Measurements from ENCODE around the gene WFDC8.
"Not testable (repeated sequence)": the region's sequence is repeated elsewhere in the genome, so short reads cannot be mapped to it uniquely, and the experiment has no call there.

WFDC8 gene

DNA sequence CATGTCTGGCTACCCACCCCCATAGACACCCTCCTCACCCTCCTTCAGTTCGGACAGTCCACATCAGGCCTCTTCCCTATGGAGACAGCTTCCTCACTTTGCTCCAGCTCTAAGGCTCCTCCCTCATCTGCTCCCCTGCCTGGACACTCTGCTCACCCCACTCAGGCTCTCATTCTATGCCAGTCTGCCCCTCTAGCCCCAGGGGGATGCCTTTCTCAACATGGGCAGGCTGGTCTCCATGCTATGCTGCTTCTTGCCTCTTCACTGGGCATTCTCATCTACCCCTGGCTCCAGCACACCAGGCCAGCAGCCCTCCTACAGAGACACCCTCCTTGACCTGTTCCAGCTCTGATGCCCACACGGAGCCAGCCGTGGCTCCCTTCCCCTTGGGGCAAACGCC, at the start of gene WFDC8:
Gene WFDC8, minus strand, starts transcription at position 101 of the 400 bp plus-strand sequence. Its CDS starts 37 bp downstream, at position 64.
- no peak for DNase-seq

DNA sequence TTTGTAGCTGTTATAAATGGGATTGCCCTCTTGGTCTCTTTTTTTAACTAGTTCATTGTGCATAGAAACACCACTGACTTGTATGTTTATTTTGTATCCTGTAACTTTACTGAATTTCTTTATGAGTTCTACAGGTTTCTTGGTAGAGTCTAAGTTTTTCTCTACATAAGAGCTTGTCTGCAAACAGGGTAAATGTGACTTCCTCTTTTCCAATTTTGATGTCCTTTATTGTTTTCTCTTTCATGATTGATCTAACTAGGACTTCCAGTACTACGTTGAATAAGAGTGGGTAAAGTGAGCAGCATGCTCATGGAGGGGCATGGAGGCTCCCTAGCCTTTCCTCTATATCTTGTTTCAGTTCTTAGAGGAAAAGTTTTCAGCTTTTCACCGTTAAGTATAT, 47.5 kb upstream of the WFDC8 start:
- DNase-seq, result no peak

DNA sequence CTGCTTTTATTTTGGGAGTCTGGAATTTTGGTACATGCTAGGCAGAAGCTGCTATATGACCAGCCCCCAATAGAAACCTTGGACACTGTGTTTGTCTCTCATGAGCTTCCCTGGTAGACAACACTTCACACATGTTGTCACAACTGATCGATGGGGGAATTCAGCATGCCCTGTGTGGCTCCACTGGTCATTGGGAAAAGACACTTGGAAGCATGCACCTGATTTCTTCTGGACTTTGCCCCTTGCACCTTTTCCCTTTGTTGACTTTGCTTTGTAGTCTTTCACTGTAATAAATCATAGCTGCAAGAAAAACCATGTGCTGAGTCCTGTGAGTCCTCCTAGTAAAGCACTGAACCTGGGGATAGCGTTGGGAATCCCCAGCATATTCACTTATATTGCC, 42.5 kb upstream of the WFDC8 start:
- no peak for DNase-seq

DNA sequence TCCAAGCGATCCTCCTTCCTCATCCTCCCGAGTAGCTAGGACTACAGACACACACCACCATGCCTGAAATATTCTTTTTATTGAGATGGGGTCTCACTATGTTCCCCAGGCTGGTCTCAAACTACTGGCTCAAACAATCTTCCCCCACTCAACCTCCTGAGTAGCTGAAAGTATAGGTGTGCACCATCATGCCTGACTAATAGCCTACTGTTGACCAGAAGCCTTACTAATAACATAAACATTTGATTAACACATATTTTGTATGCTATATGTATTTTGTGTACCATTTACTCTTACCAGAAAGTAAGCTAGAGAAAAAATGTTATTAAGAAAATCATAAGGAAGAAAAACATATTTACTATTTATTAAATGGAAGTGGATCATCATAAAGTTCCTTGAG, 38.5 kb upstream of the WFDC8 start:
- no peak for DNase-seq

DNA sequence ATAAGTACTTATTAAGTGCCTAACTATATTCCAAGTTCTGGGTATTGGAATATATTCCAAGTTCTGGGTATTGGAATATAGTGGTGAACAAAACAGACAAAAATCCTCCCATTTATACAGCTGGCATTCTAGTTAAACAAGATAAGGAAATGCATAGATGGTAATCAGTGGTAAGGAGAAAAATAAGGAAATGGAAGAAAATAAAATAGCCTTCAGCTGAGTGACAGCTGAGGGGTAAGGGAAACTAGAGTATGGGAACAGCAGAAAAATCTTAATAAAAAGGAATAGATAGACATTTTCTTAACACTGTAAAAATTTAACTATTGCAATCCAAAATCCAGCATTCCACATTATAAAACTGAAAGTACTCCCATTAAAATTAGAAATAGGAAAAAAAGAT, 33.2 kb upstream of the WFDC8 start:
- DNase-seq, result no peak

DNA sequence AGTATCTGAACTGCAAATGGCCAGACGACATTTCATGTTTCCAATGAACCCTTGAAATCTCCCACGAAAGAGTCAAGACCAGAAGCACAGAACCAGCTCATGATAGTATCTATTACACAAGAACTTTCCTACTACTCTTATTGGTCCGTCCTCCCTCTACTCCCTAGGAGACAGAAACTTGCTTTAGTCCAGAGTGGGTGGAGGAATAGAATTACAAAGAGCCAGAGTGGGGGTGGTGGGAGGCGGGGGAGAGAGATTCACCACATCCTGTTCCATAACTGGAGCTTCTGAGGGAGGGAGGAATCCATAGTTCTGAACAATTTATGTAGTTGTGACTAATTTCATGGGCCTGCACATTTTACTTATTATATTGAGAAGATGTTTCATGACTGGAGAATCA, 32.0 kb upstream of the WFDC8 start:
- DNase-seq, result no peak

DNA sequence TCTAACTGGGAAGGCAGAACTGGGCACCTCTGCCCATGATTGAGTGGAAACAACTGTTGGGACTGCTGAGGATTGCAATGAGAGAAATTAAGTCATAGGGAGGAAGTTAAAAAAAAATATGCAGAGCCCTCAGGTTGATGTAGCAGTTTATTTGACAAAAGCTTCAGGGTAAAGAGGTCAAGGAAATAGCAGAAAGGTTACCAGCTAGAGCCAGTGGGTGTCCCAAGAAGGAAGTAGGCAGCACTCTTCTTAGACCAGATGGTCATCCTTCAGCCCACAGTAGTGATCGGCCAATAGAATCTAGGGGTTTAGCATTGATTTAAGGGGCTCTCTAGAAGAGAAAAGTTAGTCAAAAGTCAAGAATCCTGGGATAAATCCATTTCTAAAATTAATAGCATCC, 28.7 kb upstream of the WFDC8 start:
- DNase-seq, result no peak

DNA sequence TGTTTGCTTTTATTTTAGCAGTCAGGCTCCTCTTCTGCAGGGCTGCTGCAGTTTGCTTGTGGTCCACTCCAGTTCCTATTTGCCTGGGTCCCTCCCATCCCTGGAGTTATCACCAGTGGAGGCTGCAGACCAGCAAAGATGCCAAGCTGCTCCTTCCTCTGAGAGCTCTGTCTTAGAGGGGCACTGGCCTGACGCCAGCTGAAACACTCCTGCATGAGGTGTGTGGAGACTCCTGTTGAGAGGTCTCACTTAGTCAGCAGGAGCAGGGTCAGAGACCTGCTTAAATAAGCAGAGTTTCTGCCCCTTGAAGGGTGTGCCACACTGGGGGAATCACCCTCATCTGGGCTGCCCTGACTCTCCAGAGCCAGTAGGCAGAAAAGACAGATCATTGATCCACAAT, 16.2 kb upstream of the WFDC8 start:
- no peak for DNase-seq

DNA sequence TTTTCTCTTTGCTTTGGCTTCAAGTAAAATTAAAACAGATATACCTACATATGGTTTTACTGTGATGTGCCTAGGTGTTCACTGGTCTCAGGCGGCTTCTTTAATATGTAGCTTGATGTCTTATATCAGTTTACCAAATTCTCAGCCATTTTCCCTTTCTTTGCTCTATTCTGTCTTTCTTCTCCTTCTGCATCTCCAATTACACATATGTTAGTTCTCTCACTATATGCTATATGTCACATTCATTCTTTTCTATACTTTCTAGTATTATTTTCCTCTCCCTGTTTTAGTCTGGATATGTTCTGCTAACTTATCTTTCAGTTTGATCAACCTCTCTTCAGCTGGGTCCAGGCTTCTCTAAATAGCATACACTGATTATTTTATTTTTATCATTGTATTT, 14.4 kb upstream of the WFDC8 start:
- DNase-seq, result no peak

DNA sequence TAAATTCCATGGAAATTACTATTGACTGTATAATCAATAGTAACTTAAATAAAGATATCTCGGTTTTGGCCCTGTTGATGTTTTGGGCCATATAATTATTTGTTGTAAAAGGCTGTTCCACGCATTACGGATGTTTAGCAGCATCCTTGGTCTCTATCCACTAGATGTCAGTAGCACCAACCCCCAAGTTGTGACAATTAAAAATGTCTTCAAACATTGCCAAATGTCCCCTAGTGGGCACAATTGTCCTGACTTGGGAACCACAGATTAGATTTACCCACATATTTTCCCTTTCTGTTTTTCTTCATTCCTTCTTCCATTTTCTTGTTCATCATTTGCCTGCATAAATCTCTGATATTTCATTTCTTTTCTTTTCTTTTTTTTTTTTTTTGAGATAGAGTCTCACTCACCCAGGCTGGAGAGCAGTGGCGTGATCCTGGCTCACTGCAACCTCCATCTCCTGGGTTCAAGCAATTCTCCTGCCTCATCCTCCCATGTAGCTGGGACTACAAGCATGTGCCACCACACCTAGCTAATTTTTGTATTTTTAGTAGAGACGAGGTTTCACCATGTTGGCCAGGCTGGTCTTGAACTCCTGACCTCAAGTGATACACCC, 13.6 kb upstream of the WFDC8 start:
- no peak for DNase-seq

DNA sequence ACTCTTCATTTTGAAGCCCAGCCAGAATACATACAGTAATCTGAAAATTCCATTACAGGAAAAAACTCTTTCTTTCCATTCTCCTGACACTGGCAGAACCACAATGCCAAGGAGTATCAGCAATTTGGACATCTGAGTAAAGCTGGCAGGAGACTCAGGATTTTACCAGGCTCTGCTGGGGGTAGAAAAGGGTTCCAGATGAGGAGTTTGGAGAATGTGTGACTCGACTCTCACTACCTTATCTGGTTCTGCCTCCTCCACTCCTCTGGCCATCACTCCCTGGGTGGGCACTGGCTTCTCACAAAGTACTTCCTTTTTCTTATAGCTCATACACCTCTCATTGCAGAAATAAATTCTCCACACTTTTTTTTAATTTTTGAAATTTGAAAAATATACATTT, 10.6 kb upstream of the WFDC8 start:
- DNase-seq, result no peak

DNA sequence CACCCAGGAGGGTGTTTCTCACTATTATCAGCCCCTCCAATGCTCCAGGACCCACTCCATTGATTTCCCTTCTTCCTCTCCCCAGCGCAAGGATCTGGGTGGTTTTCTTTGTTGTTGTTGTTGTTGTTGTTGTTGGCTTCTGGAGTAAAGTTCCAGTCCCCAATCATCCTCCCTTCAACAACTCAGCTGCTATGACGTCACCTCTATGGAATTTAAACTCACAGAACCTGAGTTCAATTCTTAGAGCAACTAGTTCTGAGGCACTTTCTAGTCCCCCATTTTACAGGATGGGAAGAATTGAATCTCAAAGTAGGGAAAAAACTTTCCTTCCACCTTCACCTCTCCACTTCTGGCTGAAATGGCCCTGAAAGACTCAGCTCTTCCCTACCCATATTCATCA, 9.7 kb upstream of the WFDC8 start:
- DNase-seq, result no peak

DNA sequence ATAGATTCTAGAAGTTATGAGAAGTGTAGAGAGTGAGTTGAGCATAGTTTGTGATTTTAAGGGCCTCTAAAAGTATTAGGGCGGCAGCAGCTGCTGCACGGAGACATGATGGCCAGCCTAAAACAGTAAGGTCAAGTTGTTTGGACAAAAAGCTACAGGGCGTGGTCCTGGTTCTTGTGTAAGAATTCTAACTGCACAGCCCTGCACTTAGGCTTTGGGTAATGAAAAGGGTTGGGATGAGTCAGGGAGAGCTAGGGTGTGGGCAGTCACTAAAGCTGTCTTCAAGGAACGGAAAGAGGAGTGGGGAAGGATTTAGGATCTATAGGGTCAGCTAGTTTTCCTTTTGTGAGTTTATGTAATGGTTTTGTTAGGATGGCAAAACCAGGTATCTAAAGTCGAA, 6.9 kb upstream of the WFDC8 start:
- DNase-seq, result not testable (repeated sequence)

DNA sequence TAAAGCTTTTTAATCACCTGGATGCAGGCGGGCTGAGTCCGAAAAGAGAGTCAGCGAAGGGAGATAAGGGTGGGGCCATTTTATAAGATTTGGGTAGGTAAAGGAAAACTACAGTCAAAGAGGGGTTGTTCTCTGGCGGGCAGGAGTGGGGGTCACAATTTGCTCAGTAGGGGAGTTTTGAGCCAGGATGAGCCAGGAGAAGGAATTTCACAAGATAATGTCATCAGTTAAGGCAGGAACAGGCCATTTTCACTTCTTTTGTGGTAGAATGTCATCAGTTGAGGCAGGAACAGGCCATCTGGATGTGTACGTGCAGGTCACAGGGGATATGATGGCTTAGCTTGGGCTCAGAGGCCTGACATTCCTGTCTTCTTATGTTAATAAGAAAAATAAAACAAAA, 5.2 kb upstream of the WFDC8 start:
- DNase-seq, result not testable (repeated sequence)

DNA sequence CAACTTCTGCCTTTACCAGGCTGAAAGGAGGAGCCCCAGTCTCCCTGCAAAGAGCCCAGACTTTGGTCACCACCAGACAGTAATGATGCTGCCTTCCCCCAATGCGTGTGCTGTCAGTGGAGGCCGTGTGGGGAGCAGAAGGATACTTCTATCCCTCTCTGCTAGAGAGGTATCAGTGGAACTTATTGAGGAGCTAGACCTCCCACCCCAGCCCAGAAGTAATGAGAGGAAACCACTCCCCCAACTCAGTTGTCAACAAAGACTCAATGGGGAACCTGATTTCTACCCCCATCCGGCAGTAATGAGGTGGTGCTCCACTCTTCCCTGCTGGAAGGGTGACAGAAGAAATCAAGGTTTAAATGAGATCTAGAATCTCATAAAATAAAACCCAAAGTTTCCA, 4.4 kb upstream of the WFDC8 start:
- no peak for DNase-seq

DNA sequence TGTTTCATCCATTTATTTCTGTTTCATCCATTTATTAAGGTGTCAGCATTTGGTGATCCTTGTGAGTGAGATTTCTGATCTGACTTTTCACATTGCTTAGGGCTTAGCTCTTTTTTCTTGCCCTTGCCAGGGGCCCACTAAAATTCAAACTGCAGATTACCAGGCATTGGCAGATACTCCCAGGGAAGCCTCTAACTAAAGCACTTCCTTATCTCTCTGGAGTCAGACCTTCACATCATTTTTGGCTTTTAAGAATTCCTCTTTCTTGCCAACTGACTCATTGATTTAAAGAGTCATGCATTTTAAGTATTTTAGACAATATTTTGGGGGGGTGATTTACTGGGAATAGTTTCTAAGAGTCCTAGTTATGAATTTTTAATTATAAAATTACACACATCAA, 2.6 kb upstream of the WFDC8 start:
- DNase-seq, result no peak

DNA sequence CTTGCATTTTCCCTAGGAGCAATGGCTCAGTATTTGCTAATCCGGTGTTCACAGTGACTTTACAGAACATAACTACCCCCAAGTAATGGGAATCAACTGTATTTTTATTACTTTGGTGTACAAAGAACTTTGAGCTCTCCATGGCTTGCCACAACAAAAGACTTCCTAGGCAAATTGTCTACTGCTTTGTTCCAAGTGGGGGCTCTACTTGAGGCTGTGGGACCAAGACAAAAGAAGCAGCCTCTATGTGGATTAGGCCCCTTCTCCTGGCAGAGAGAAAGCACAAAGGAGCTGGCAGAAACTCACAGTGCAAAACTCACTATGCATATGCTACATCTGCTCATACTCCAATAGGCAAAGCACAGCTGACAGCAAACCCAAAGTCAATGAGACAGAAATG, 853 bp downstream of the WFDC8 start:
- DNase-seq, result no peak

DNA sequence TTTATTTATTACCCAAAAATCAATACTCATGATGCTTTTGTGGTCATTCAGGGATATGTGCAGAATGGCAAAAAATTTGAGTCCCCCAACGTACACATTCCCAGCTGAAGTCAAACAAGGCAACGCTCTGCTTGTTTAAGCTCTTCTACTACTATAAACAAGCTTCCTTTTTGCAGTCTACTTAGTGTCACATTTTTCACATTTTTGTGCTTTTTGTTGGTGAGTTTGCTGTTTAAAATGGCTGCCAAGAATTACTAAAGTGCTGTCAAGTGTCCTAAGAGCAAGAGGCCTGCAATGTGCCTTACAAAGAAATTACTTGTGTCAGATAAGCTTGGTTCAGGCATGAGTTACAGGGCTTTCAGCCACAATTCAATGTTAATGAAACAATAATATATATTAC, 2.1 kb downstream of the WFDC8 start:
- DNase-seq, result no peak

DNA sequence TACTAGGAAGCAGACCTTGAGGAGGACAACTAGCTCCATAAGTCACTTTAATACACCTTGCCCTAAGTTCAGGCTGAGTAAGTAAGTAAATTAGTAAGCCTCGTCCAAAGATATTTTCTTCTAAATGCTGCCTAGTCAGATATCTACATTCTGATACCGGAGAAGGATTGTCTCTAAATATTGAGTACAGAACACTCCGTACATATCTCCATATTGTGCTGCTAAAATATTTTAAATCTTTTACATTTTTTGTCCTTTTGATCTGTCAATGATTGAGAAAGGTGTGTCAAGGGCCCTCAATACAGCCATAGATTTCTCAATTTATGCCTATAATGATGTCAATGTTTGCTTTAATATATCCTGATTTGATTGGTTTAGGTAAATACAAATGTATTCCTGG, 3.2 kb downstream of the WFDC8 start:
- no peak for DNase-seq

DNA sequence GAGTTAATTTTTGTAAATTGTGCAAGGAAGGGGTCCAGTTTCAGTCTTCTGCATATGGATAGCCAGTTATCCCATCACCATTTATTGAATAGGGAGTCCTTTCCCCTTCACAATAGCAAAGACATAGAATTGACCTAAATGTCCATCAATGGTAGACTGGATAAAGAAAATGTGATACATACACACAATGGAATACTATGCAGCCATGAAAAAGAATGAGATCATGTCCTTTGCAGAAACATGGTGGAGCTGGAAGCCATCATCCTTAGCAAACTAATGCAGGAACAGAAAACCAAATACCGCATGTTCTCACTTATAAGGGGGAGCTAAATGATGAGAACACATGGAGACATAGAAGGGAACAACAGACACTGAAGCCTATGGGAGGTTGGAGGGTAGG, 9.4 kb downstream of the WFDC8 start:
- DNase-seq, result not testable (repeated sequence)

DNA sequence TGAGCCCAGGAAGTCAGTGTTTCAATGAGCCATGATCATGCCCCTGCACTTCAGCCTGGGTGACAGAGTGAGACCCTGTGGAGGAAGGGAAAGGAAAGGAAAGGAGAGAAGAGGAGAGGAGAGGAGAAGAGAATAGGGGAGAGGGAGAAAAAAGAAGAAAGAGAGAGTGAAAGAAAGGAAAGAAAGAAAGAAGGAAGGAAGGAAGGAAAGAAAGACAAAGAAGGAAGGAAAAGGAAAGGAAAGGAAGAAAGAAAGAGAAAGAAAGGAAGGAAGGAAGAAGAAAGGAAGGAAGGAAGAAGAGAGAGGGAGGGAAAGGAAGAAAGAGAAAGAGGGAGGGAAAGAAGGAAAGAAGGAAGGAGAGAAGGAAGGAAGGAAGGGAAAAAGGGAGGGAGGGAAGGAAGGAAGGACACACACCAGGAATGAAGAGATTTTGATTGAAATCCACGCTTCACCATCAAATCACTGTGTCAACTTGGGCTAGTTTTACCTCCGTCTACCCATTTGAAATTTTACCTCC, 14.3 kb downstream of the WFDC8 start:
- DNase-seq, result no peak

DNA sequence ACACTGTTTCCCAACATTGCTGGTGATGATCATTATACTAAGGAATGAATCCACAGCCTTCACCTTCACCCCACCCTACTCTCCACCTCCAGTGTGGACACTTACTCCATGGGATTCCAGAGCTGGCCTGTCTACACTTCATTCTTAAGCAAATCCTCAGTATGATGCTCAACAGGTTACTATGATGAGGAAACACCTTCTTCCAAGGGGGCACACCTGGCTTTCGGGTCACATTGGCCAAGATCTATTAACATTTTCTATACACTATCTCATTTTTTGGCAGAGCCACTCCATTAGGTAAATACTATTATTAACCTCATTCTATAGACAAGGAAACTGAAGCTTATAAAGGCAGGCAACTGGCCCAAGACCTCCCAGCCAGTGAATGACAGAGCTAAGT, 23.9 kb downstream of the WFDC8 start:
- no peak for DNase-seq

DNA sequence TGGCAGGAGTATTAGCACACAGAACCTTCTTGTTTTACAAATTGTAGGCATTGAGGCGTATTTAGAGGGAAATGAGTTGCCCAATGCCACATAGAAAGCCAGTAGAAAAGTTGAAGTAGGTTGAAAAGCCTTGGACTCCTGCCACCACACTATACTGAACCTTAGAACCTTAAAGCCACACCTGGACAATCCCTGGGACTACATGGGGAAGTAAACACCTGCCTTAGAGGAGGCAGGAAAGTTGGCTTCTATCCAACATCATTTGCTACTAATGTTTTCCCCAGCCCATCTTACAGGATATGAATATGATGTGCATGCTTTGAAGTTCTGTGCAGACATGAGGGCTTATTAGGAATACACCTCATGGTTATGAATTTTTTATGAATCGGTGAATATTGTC, 26.6 kb downstream of the WFDC8 start:
- no peak for DNase-seq

DNA sequence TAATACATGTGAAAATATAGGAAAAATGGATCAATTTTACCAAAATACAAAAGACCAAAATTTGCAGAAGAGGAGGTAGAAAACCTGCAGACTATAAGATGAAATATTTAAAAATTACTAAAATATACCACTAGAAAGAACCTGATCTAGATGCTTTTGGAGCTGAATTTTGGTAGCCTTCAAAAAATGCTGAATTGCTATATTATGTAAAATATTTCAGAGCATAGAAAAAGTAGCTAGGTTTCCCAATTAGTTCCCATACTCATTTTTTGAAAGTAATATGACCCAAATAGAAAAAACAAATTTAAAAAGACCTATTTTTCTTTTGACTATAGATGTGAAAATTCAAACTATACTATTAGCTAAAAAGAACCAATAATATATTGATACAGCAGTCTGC, 28.3 kb downstream of the WFDC8 start:
- no peak for DNase-seq

DNA sequence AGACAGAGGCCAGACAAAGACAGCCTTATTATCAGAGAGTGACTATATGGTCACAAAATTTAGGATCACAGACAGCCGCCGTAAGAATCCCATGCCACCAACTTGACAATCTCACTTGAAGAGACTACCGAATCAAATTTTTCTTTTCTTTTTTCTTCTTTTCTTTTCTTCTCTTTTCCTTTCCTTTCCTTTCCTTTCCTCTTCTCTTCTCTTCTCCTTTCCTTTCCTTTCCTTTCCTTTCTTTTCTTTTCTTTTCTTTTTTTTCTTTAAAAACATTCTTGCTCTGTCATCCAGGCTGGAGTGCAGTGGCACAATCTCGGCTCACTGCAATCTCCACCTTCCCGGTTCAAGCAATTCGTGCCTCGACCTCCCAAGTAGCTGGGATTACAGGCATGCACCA, 30.7 kb downstream of the WFDC8 start:
- DNase-seq, result no peak
